ENCODE data around the gene DAZAP1. TPM values are rescaled to one million over a fixed set of nuclear protein-coding genes. Genes with fewer than 3 reads are reported as not detected.

DAZAP1 gene
- total and polyA plus RNA-seq, 5 donors: 65.3 to 92.1 (median 82.7) TPM

DNA sequence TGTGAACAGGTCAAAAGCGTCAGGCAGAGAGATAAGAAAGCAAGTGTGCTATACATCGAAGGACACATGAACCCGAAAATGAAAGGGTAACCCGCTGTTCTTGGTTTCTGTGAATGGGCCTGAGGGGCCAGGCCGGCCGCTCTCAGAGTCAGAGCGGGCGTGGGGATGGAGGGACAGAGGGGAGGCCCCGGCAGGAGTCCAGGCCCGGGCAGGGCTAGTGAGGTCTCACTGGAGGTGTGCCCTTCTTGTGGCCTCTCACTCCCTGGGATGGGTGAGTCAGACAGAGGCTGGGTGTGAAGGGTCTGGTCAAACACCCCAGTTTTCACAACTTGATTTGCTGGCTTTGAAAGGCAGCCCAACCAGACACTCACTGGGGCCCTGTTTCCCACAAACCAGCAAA lies 41.1 kb upstream of the DAZAP1 start:
- Histone ChIP-seq H3K4me1 (ENCODE audit: control insufficient read depth, insufficient read depth, low read length) (no peaks in the 10 kb centered on the region), H3K27me3 (ENCODE audit: control insufficient read depth, insufficient read depth) (no peaks in the 10 kb centered on the region), H3K27ac (ENCODE audit: low read length) (no peak overlapping the region), H3K4me3 (ENCODE audit: low read length) (no peak overlapping the region), H3K9me3 (ENCODE audit: control insufficient read depth, low read length) (no peaks in the 10 kb centered on the region)
- WGBS: 96% methylated on average over 10 of the region's 10 CpGs
- ATAC-seq (no peak), DNase-seq (peak in 1 of 3 donors; percentile 21)
- intact Hi-C loops (cut with DNase I): no loop called here

DNA sequence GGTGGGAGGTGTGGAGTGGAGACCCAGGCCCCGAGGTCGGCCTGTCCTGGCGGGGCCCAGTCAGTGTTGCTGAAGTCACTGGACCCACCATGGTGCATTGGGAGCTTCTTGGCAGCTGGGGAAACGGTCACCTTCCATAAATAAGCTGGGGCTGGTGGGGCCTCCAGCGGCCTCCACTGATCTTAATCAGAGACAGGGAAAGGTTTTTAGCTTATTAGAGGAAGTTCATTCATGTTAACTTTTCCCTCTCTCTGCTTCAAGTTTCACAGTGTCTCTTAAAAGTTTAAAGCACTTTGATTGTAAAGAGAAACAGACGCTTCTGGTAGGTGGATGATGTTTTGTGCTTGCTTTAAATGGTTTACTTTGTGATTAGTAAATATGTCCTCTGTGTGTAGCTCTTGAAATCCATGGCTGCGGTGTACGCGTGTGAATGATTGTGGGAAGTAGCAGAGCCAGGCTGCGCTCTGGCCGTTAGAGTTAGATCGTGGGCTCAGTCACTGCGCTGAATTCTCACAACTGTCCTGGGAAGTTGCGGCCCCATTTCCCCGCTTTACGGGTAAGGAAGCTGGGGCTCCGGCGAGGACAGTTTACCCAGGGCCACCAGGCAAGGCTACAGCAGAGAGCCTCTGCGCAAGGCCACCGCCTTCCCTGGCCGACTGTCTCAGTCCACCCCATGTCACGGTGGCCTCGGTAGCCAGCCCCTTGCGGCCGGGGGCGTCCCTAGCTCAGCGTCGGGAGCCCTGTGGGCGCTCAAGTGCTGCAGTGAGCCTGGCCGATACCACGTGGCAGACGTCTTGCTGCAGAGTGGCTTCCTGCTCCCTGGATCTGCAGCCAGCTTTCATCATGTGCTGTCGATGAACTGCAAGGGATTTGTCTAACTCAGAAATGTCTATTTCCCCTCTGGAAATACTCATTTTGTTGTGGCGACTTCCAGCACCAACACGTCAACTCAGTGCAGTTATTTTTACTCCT lies 40.2 kb upstream of the DAZAP1 start:
- Histone ChIP-seq H3K27me3 (ENCODE audit: control insufficient read depth, insufficient read depth) (no peaks in the 10 kb centered on the region), H3K4me1 (ENCODE audit: control insufficient read depth, insufficient read depth, low read length) (no peaks in the 10 kb centered on the region), H3K4me3 (ENCODE audit: low read length) (no peak overlapping the region), H3K27ac (ENCODE audit: low read length) (no peak overlapping the region), H3K9me3 (ENCODE audit: control insufficient read depth, low read length) (no peaks in the 10 kb centered on the region)
- peak in 2 of 3 donors; percentile 37 to 39 for DNase-seq
- WGBS: 80% methylated on average over 35 of the region's 35 CpGs
- intact Hi-C loops (cut with DNase I): no loop called here
- ATAC-seq: no peak

DNA sequence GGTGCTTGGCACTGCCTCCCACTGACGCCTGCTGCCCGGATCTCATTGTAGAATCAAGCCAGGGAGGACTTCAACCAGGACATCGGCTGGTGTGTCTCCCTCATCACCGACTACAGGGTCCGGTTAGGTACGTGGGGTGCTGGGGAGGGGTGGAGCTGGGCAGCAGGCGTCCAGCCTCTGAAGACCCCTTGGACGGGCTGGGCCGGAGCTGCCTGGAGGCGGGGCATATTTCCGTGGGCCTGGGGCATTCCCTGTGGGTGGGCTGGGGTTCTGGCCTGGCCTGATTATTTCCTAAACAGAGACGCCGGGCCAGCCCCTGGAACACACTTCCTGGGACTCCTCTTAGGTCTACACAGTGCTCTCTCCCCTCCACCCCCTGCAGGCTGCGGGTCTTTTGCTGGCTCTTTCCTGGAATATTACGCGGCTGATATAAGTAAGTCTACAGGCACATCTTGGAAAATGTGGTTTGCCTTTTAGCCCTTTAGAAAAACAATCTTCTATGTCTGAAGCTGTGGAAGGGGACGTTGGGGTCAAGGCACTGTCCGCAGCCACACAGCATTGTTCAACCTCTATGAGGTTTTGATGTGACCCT lies 38.1 kb upstream of the DAZAP1 start:
- WGBS: 95% methylated on average over 18 of the region's 18 CpGs
- no peaks in the 10 kb centered on the region for H3K4me1 ChIP-seq (ENCODE audit: control insufficient read depth, insufficient read depth, low read length)
- H3K27me3 ChIP-seq (ENCODE audit: control insufficient read depth, insufficient read depth): no peaks in the 10 kb centered on the region
- intact Hi-C loops (cut with DNase I): no loop called here
- no peak for ATAC-seq
- no peak overlapping the region for H3K27ac ChIP-seq (ENCODE audit: low read length)
- no peaks in the 10 kb centered on the region for H3K9me3 ChIP-seq (ENCODE audit: control insufficient read depth, low read length)
- no peak for DNase-seq
- H3K4me3 ChIP-seq (ENCODE audit: low read length): no peak overlapping the region

DNA sequence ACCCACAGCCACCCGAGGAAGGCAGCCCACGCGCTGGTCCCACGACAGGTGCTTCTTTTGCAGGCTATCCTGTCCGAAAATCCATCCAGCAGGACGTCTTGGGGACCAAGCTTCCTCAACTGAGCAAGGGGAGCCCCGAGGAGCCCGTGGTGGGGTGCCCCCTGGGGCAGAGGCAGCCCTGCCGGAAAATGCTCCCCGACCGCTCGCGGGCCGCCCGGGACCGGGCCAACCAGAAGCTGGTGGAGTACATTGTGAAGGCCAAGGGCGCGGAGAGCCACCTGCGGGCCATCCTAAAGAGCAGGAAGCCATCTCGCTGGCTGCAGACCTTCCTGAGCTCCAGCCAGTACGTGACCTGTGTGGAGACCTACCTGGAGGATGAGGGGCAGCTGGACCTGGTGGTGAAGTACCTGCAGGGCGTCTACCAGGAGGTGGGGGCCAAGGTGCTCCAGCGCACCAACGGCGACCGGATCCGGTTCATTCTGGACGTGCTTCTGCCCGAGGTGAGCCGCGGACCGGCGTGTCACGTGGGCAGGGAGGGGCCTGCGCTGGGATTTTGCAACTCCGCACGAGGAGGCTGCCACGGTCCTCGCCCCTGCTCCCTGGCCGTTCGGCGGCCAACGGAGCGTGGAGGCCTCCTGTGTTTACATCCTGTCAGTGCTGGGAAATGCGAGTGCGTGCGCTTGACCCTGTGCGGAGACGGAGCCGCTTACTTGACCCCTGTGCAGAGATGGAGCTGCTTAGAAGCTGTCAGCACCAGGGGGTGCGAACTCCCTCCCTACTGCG lies 36.6 kb upstream of the DAZAP1 start:
- intact Hi-C loops (cut with DNase I): loop anchor here in 1 of 4 donors (10.0 kb wide), 1 partner anchor 86 kb away; the partner anchor contains the start of gene EFNA2
- ATAC-seq (peak; percentile 23), DNase-seq (peak in 2 of 3 donors; percentile 50 to 61)
- H3K27ac ChIP-seq (ENCODE audit: low read length): no peak overlapping the region
- H3K9me3 ChIP-seq (ENCODE audit: control insufficient read depth, low read length): no peaks in the 10 kb centered on the region
- WGBS: 81% methylated on average over 52 of the region's 52 CpGs
- H3K4me1 ChIP-seq (ENCODE audit: control insufficient read depth, insufficient read depth, low read length): no peaks in the 10 kb centered on the region
- H3K4me3 ChIP-seq (ENCODE audit: low read length): no peak overlapping the region
- H3K27me3 ChIP-seq (ENCODE audit: control insufficient read depth, insufficient read depth): no peaks in the 10 kb centered on the region

DNA sequence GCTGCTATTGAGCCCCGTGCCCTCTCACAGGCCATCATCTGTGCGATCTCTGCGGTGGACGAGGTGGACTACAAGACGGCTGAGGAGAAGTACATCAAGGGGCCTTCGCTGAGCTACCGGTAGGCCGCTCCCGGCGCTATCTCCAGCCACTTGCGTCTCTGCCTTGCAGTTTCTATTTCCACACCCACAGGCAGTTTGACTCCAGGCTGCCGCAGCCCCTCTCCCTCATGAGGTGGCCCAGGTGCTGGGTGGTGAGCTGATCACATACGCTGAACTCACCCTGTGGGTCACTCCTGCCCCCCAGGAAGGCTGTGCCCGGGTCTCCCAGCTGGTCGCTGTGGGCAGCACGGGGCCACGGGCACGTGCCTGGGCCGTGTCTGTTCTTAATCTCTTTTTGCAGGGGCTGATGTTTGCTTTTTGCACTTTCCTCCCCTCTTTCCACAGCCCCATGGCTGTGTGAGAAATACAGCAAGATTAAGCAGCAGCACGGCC lies 34.3 kb upstream of the DAZAP1 start:
- intact Hi-C loops (cut with DNase I): loop anchor here in 1 of 4 donors (10.0 kb wide), 1 partner anchor 88 kb away; the partner anchor contains the start of gene EFNA2
- Histone ChIP-seq H3K9me3 (ENCODE audit: control insufficient read depth, low read length) (no peaks in the 10 kb centered on the region), H3K4me3 (ENCODE audit: low read length) (no peak overlapping the region), H3K27me3 (ENCODE audit: control insufficient read depth, insufficient read depth) (no peaks in the 10 kb centered on the region), H3K4me1 (ENCODE audit: control insufficient read depth, insufficient read depth, low read length) (no peaks in the 10 kb centered on the region), H3K27ac (ENCODE audit: low read length) (peak overlapping the region; percentile 54)
- WGBS: 60% methylated on average over 20 of the region's 20 CpGs
- DNase-seq (peak in 2 of 3 donors; percentile 37 to 51), ATAC-seq (no peak)

DNA sequence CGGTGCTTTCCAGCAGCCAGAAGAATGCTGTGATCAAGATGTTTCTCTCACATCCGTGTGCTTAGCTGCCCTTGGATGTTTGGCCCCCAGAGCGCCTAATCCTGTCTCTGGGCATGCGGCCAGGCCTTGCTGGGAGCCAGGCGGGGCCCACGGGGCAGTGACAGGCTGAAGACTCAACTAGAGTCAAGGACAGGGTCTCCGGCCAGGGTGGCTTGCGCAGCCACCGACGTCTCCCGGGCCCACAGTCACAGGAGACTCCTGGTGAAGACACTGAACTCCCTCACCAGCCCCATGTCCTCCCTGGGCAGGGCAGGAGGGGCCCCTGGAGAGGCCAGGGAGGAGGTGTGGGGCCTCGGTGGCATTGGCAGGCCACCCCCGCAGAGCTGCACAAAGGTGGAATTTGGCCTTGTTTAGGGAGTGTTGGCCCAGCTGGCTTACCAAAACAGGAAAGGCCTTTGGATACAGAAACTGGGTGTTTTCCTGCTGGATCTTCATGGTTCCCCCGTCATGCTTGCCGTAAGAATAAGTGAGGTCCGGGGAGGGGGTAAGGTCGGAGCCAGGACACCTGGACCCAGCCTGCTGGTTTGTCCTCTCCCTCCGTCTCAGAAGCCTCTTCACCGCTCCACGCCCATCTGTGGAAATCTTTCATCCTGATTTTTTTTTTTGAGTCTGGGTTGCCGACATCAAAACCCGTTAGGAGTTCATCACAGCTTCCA lies 33.7 kb upstream of the DAZAP1 start:
- H3K27ac ChIP-seq (ENCODE audit: low read length): peak overlapping the region; percentile 54
- WGBS: 49% methylated on average over 22 of the region's 22 CpGs
- no peaks in the 10 kb centered on the region for H3K4me1 ChIP-seq (ENCODE audit: control insufficient read depth, insufficient read depth, low read length)
- peak; percentile 60 to 68 for ATAC-seq
- H3K27me3 ChIP-seq (ENCODE audit: control insufficient read depth, insufficient read depth): no peaks in the 10 kb centered on the region
- no peaks in the 10 kb centered on the region for H3K9me3 ChIP-seq (ENCODE audit: control insufficient read depth, low read length)
- intact Hi-C loops (cut with DNase I): loop anchor here in 1 of 4 donors (10.0 kb wide), 1 partner anchor 89 kb away; the partner anchor contains the start of gene EFNA2
- DNase-seq: peak; percentile 77 to 91 (median 91)
- no peak overlapping the region for H3K4me3 ChIP-seq (ENCODE audit: low read length)

DNA sequence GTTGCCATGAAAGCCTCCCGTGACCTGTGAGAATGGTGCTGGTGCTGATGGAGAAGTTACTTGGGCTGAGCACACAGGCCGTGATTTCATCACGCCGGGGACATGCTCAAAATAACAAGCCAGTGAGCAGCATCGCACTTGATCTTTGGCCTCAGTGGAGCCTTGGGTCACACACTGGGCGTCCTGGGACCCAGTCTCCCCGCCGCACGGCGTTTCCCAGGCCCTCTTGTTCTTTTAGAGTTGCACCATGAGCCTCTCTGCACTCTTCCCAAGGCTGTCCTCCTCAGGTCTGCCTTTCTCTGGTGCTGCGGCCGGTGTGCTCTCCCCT lies 33.2 kb upstream of the DAZAP1 start:
- H3K4me1 ChIP-seq (ENCODE audit: control insufficient read depth, insufficient read depth, low read length): no peaks in the 10 kb centered on the region
- no peaks in the 10 kb centered on the region for H3K9me3 ChIP-seq (ENCODE audit: control insufficient read depth, low read length)
- WGBS: 66% methylated on average over 12 of the region's 12 CpGs
- peak overlapping the region; percentile 54 for H3K27ac ChIP-seq (ENCODE audit: low read length)
- ATAC-seq: no peak
- intact Hi-C loops (cut with DNase I): loop anchor here in 1 of 4 donors (10.0 kb wide), 1 partner anchor 89 kb away; the partner anchor contains the start of gene EFNA2
- H3K27me3 ChIP-seq (ENCODE audit: control insufficient read depth, insufficient read depth): no peaks in the 10 kb centered on the region
- DNase-seq: peak in 2 of 3 donors; percentile 52 to 61
- H3K4me3 ChIP-seq (ENCODE audit: low read length): no peak overlapping the region

DNA sequence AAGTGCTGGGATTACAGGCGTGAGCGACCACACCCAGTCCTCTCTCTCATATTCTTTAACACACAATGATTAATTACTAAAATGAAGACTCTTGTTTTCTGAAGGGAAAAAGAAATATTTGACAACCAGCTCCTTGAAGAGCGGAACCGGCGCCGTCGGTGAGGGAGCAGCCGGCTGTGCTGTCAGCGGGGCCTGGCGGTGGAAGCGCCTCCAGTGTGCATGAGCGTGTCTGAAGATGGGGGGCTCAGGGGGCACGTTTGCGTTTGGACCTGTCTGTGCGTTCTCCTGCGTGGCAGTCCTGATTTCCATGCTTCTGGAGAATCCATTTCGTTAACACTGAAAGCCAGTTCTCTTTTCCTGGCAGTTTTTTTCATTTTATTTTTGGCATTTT lies 31.0 kb upstream of the DAZAP1 start:
- DNase-seq (peak in 2 of 3 donors; percentile 42 to 55), ATAC-seq (no peak)
- no peaks in the 10 kb centered on the region for H3K9me3 ChIP-seq (ENCODE audit: control insufficient read depth, low read length)

DNA sequence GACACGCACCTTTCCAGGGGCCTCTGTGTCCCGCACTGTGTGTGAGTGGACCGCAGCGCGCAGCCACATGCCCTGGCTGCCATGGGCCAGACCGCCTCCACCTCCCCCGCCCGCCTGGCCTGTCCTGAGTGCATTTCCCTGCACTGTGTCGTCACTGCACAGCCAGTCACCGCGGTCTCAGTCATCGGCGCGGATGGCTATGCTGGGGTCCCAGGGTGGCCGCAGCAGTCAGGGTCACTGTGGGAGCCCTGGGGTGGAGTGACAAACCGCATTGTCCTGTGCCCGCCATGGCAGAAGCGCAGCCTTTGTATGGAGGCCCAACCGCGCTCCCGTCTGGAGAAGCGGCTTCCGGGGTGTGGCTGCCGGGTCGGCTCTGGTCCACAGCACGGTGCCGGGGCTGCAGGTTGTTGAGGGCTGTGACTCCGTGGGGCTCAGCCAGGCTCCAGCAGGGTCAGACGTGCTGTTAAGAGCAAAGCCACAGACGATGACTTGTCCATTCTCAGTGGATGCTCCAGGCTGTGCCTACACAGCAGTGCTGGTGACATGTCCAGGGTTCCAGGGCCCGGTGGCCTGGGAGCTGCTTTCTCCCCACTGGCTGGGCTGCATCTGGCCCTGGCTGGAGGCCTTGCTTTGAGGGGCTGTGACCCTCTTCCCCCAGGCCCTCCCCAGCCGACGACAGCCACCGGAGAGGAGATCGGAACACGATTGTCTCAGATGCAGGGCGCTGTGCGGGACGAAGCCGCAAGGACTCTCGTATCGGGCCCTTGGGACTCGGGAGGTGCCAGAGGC lies 30.0 kb upstream of the DAZAP1 start:
- no peak overlapping the region for H3K4me3 ChIP-seq (ENCODE audit: low read length)
- no peak for ATAC-seq
- peak in 2 of 3 donors; percentile 57 to 61 for DNase-seq
- H3K27ac ChIP-seq (ENCODE audit: low read length): no peak overlapping the region
- H3K27me3 ChIP-seq (ENCODE audit: control insufficient read depth, insufficient read depth): no peaks in the 10 kb centered on the region
- H3K9me3 ChIP-seq (ENCODE audit: control insufficient read depth, low read length): no peaks in the 10 kb centered on the region
- intact Hi-C loops (cut with DNase I): loop anchor here in 1 of 4 donors (10.0 kb wide), 1 partner anchor 93 kb away; the partner anchor contains the start of gene EFNA2
- H3K4me1 ChIP-seq (ENCODE audit: control insufficient read depth, insufficient read depth, low read length): no peaks in the 10 kb centered on the region
- WGBS: 95% methylated on average over 43 of the region's 43 CpGs

More for the DNA sequence above, 31.0 kb upstream of the DAZAP1 start:
- intact Hi-C loops (cut with DNase I): loop anchor here in 1 of 4 donors (10.0 kb wide), 1 partner anchor 92 kb away; the partner anchor contains the start of gene EFNA2
- Histone ChIP-seq H3K27ac (ENCODE audit: low read length) (no peak overlapping the region), H3K27me3 (ENCODE audit: control insufficient read depth, insufficient read depth) (no peaks in the 10 kb centered on the region), H3K4me3 (ENCODE audit: low read length) (no peak overlapping the region), H3K4me1 (ENCODE audit: control insufficient read depth, insufficient read depth, low read length) (no peaks in the 10 kb centered on the region)
- 95% methylated on average over 17 of the region's 17 CpGs for WGBS

All from right cardiac atrium (tissue), 5 donors.